Smooth muscle cell (in vitro differentiated cells): ENCODE results near the gene ARSG. TPM values are rescaled to one million over a fixed set of nuclear protein-coding genes. Genes with fewer than 3 reads are reported as not detected.
"Not testable (repeated sequence)": the region's sequence is repeated elsewhere in the genome, so short reads cannot be mapped to it uniquely, and the experiment has no call there.

ENCODE experiments used
- DNase-seq: peaks from one replicate; lab custom pipeline; 2025; ENCODE audit not compliant: unreplicated experiment; lab: John Stamatoyannopoulos, UW
- H2AFZ ChIP-seq: fragments of 200-600 bp; sonication (generic); 2 replicates; pipeline ENCODE4 v1.6.0; 2016; ENCODE audit warnings: antibody characterized with exemption, low read depth, mild to moderate bottlenecking
- H3F3A ChIP-seq: fragments of 200-600 bp; sonication (generic); 2 replicates; pipeline ENCODE4 v1.6.0; 2017; ENCODE audit warnings: antibody characterized with exemption, low read depth
- H3K27ac ChIP-seq: fragments of 200-600 bp; sonication (generic); 2 replicates; pipeline ENCODE4 v1.5.1; 2016; ENCODE audit warnings: low read depth, mild to moderate bottlenecking
- H3K27me3 ChIP-seq: fragments of 200-600 bp; sonication (generic); 2 replicates; pipeline ENCODE4 v1.6.1; 2016; ENCODE audit warnings: low read depth, mild to moderate bottlenecking
- H3K36me3 ChIP-seq: fragments of 200-600 bp; sonication (generic); 2 replicates; pipeline ENCODE4 v1.5.1; 2016; ENCODE audit warnings: low read depth
- H3K4me1 ChIP-seq: fragments of 200-600 bp; sonication (generic); 2 replicates; pipeline ENCODE4 v1.5.1; 2016; ENCODE audit warnings: low read depth
- H3K4me2 ChIP-seq: fragments of 200-600 bp; sonication (generic); 2 replicates; pipeline ENCODE4 v1.6.0; 2016; ENCODE audit warnings: mild to moderate bottlenecking
- H3K4me3 ChIP-seq: fragments of 200-600 bp; sonication (generic); 2 replicates; pipeline ENCODE4 v1.5.1; 2016; ENCODE audit warnings: mild to moderate bottlenecking
- H3K79me2 ChIP-seq: fragments of 200-600 bp; sonication (generic); 2 replicates; pipeline ENCODE4 v1.6.0; 2016; ENCODE audit warnings: low read depth, mild to moderate bottlenecking
- H3K9ac ChIP-seq: fragments of 200-600 bp; sonication (generic); 2 replicates; pipeline ENCODE4 v1.6.0; 2016; ENCODE audit warnings: low read depth
- H3K9me3 ChIP-seq: fragments of 200-600 bp; sonication (generic); replicated peaks from 2 replicates; pipeline ENCODE4 v1.5.1; 2016; ENCODE audit warnings: low read depth
- H4K20me1 ChIP-seq: fragments of 200-600 bp; sonication (generic); 2 replicates; pipeline ENCODE4 v1.6.0; 2016; ENCODE audit warnings: low read depth
- CTCF ChIP-seq: fragments of 200-600 bp; sonication (generic); IDR thresholded peaks from 2 replicates; pipeline ENCODE4 v1.5.1; 2017; ENCODE audit warnings: borderline replicate concordance, mild to moderate bottlenecking, antibody characterized with exemption; ENCODE audit not compliant: insufficient read depth, poor library complexity, severe bottlenecking
- WGBS: methylation state at CpG from one replicate; pipeline ENCODE4 v1.1.7; 2016; ENCODE audit warnings: low lambda C conversion rate; 5-methylcytosine and 5-hydroxymethylcytosine counted together
- polyA plus RNA-seq: library from polyadenylated mRNA; unstranded; fragments of >200 nt; fragmentation: Nextera tagmentation; extraction: Ambion mirVana; gene quantifications from 2 replicates; pipeline ENCODE4 v1.2.1, GENCODE V29; 2016
- total RNA-seq: library from RNA; depleted of rRNA; stranded (reverse); fragments of >200 nt; gene quantifications from 2 replicates; pipeline ENCODE4 v1.2.3, GENCODE V29; 2014

Gene ARSG
- total and polyA plus RNA-seq, 2 experiments from 2014 or later = 1.0 to 2.4 TPM

GRCh38 chr17:68304706-68305105 is 13.4 kb downstream of the ARSG start:
- no peaks in the 10 kb centered on the region for H3K36me3 ChIP-seq
- H3K27ac ChIP-seq = no peak overlapping the region
- no peak overlapping the region for H3K4me3 ChIP-seq
- H2AFZ ChIP-seq = no peak overlapping the region
- TF ChIP-seq CTCF = no peak
- no peaks in the 10 kb centered on the region for H3K9me3 ChIP-seq
- no peaks in the 10 kb centered on the region for H4K20me1 ChIP-seq
- H3F3A ChIP-seq = no peaks in the 10 kb centered on the region
- 83% methylated on average over 6 of the region's 6 CpGs for WGBS
- peaks cover 12% of the 10 kb centered on the region for H3K4me1 ChIP-seq
- H3K79me2 ChIP-seq = no peaks in the 10 kb centered on the region
- no peaks in the 10 kb centered on the region for H3K27me3 ChIP-seq
- no peak overlapping the region for H3K9ac ChIP-seq
- no peak for DNase-seq
- H3K4me2 ChIP-seq = no peak overlapping the region

GRCh38 chr17:68305142-68305541 is 13.8 kb downstream of the ARSG start:
- no peak for DNase-seq
- H3K9ac ChIP-seq = no peak overlapping the region
- H3K27ac ChIP-seq = no peak overlapping the region
- H3K79me2 ChIP-seq = no peaks in the 10 kb centered on the region
- no peaks in the 10 kb centered on the region for H3K36me3 ChIP-seq
- H4K20me1 ChIP-seq = no peaks in the 10 kb centered on the region
- no peaks in the 10 kb centered on the region for H3K27me3 ChIP-seq
- H3K4me3 ChIP-seq = no peak overlapping the region
- H3K4me2 ChIP-seq = no peak overlapping the region
- H3F3A ChIP-seq = no peaks in the 10 kb centered on the region
- WGBS = 45% methylated on average over 4 of the region's 4 CpGs
- no peaks in the 10 kb centered on the region for H3K9me3 ChIP-seq
- H2AFZ ChIP-seq = no peak overlapping the region
- TF ChIP-seq CTCF = no peak
- H3K4me1 ChIP-seq = peaks cover 12% of the 10 kb centered on the region

- Histone ChIP-seq H3K4me1 (peaks cover 5% of the 10 kb centered on the region), H3K4me3 (no peak overlapping the region), H4K20me1 (no peaks in the 10 kb centered on the region), H3K4me2 (no peak overlapping the region), H3F3A (no peaks in the 10 kb centered on the region), H3K79me2 (no peaks in the 10 kb centered on the region), H3K27me3 (no peaks in the 10 kb centered on the region), H3K36me3 (no peaks in the 10 kb centered on the region), H3K9ac (no peak overlapping the region), H3K9me3 (no peaks in the 10 kb centered on the region), H3K27ac (no peak overlapping the region), H2AFZ (no peak overlapping the region)
- no peak for TF ChIP-seq CTCF
- 82% methylated on average over 6 of the region's 6 CpGs for WGBS
- DNase-seq = no peak
Measured at GRCh38 chr17:68306819-68307218, 15.5 kb downstream of the ARSG start.

GRCh38 chr17:68307443-68307842 is 16.1 kb downstream of the ARSG start:
- no peak for DNase-seq
- Histone ChIP-seq H3K4me2 (no peak overlapping the region), H3K27me3 (no peaks in the 10 kb centered on the region), H3K4me3 (no peak overlapping the region), H4K20me1 (no peaks in the 10 kb centered on the region), H2AFZ (no peak overlapping the region), H3K27ac (no peak overlapping the region), H3K9ac (no peak overlapping the region), H3K36me3 (no peaks in the 10 kb centered on the region), H3K9me3 (no peaks in the 10 kb centered on the region), H3K4me1 (no peaks in the 10 kb centered on the region), H3K79me2 (no peaks in the 10 kb centered on the region), H3F3A (no peaks in the 10 kb centered on the region)
- no peak for TF ChIP-seq CTCF
- WGBS = 88% methylated on average over 8 of the region's 8 CpGs

- WGBS = 94% methylated on average over 7 of the region's 7 CpGs
- not testable (repeated sequence) for H3K4me2 ChIP-seq
Measured at GRCh38 chr17:68308486-68308885, 17.2 kb downstream of the ARSG start.

More at GRCh38 chr17:68308486-68308885, 17.2 kb downstream of the ARSG start:
- not testable (repeated sequence) for H3K27ac ChIP-seq, DNase-seq, H3K9ac ChIP-seq, H4K20me1 ChIP-seq, H3K79me2 ChIP-seq, H3K27me3 ChIP-seq, H2AFZ ChIP-seq, H3F3A ChIP-seq, H3K36me3 ChIP-seq, H3K9me3 ChIP-seq, H3K4me1 ChIP-seq, H3K4me3 ChIP-seq
